SK-N-SH treated with all-trans-retinoic acid at 6 μM for 48 hours (cell line): ENCODE data around the gene PPP6R1.

Experiments used
- ARNTL ChIP-seq: fragments of 450-650 bp; formaldehyde crosslinking; IDR thresholded peaks from 2 replicates; pipeline ENCODE4 v1.5.0; 2020; ENCODE audit warnings: low read depth, mild to moderate bottlenecking, moderate library complexity, borderline replicate concordance
- ESRRG ChIP-seq: fragments of 250-450 bp; sonication (Bioruptor Pico); IDR thresholded peaks from 2 replicates; pipeline ENCODE4 v1.6.1; 2021; ENCODE audit warnings: mild to moderate bottlenecking
- RARB ChIP-seq: fragments of 250-450 bp; sonication (Bioruptor Pico); IDR thresholded peaks from 2 replicates; pipeline ENCODE4 v1.8.0; 2021; ENCODE audit warnings: mild to moderate bottlenecking, moderate library complexity
- ZFP30 ChIP-seq: fragments of 450-650 bp; formaldehyde crosslinking; IDR thresholded peaks from 2 replicates; pipeline ENCODE4 v1.5.0; 2022; ENCODE audit warnings: mild to moderate bottlenecking, moderate library complexity
- TF ChIP-seq, protein P1 (sequence below): fragments of 250-450 bp; sonication (Bioruptor Pico); IDR thresholded peaks from 2 replicates; pipeline ENCODE4 v1.8.0; 2020; ENCODE audit warnings: mild to moderate bottlenecking, moderate library complexity, borderline replicate concordance

DNA sequence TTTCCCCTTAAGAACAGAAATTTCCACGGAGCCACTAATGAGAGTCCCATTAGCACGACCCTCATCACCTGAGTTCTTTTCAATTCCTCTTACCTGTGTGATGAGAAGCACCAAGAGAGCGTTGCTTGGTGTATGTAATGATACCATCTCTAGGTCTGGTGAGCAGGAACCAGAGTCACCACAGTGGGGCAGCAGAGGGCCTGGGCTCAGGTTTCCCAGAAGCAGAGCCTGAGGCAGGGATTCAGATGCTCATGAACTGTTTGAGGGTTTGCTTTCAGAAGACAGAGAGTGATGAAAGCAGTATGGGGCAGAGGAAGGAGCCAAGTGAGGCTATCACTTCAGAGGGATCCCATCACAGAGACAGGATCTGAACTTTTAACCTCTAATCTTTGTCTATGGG lies 46.4 kb downstream of the PPP6R1 start:
- TF ChIP-seq, protein P1, sequence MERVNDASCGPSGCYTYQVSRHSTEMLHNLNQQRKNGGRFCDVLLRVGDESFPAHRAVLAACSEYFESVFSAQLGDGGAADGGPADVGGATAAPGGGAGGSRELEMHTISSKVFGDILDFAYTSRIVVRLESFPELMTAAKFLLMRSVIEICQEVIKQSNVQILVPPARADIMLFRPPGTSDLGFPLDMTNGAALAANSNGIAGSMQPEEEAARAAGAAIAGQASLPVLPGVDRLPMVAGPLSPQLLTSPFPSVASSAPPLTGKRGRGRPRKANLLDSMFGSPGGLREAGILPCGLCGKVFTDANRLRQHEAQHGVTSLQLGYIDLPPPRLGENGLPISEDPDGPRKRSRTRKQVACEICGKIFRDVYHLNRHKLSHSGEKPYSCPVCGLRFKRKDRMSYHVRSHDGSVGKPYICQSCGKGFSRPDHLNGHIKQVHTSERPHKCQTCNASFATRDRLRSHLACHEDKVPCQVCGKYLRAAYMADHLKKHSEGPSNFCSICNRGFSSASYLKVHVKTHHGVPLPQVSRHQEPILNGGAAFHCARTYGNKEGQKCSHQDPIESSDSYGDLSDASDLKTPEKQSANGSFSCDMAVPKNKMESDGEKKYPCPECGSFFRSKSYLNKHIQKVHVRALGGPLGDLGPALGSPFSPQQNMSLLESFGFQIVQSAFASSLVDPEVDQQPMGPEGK (CRISPR knock-in tag): no peak
- TF ChIP-seq RARB (CRISPR knock-in tag) (no peak), ARNTL (CRISPR knock-in tag) (no peak), ZFP30 (no peak), ESRRG (CRISPR knock-in tag) (no peak)
